UCSD-AML1 (cell line): Measurements from ENCODE around the gene OCA2.

Source experiments
- DNase-seq: peaks from one replicate; lab custom pipeline; 2025; ENCODE audit not compliant: unreplicated experiment; lab: John Stamatoyannopoulos, UW

Gene OCA2

GRCh38 chr15:27885201-27885600 lies 213.9 kb downstream of the OCA2 start:
- no peak for DNase-seq

GRCh38 chr15:27884726-27885125 lies 214.4 kb downstream of the OCA2 start:
- no peak for DNase-seq

DNA sequence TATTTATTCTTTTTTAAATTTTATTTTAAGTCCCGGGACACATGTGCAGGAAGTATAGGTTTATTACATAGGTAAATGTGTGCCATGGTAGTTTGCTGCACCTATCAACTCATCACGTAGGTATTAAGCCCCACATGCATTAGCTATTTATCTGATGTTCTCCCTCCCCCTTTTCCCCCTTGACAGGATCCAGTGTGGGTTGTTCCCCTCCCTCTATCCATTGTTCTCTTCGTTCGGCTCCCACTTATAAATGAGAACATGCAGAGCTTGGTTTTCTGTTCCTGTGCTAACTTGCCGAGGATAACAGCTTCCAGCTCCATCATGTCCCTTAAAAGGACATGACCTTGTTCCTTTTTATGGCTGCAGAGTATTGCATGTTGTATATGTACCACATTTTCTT lies 220.3 kb downstream of the OCA2 start:
- no peak for DNase-seq

- no peak for DNase-seq
These were observed 225.3 kb downstream of the OCA2 start for GRCh38 chr15:27873828-27874227.

- DNase-seq = no peak
These were observed 226.1 kb downstream of the OCA2 start for GRCh38 chr15:27873039-27873438.

DNA sequence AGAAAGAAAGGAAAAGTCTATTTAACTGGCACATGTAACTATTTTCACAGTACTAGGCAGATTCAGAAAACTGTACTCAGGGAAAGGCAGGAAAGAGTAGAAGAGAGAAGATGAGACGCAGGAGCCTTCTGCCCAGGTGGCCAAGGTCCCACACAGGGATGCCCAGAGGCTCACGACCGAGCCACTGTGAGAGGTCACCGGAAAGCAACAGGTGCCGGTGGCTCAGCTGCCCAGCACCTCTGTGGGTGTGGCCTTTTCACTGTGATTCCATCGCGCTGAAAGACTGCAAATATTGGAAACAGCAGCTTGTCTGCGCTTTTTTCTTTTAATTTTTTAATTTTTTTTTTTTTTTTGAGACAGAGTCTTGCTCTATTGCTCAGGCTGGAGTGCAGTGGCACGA lies 226.8 kb downstream of the OCA2 start:
- no peak for DNase-seq

GRCh38 chr15:27871902-27872260 lies 227.2 kb downstream of the OCA2 start:
- DNase-seq = no peak

GRCh38 chr15:27871078-27871901 lies 227.8 kb downstream of the OCA2 start:
- DNase-seq = no peak

GRCh38 chr15:27870320-27870719 lies 228.8 kb downstream of the OCA2 start:
- DNase-seq = no peak

- DNase-seq = no peak
These were observed 229.3 kb downstream of the OCA2 start for GRCh38 chr15:27869697-27870281.

GRCh38 chr15:27868828-27869404 lies 230.2 kb downstream of the OCA2 start:
- no peak for DNase-seq

GRCh38 chr15:27867861-27868260 lies 231.3 kb downstream of the OCA2 start:
- DNase-seq = no peak

DNA sequence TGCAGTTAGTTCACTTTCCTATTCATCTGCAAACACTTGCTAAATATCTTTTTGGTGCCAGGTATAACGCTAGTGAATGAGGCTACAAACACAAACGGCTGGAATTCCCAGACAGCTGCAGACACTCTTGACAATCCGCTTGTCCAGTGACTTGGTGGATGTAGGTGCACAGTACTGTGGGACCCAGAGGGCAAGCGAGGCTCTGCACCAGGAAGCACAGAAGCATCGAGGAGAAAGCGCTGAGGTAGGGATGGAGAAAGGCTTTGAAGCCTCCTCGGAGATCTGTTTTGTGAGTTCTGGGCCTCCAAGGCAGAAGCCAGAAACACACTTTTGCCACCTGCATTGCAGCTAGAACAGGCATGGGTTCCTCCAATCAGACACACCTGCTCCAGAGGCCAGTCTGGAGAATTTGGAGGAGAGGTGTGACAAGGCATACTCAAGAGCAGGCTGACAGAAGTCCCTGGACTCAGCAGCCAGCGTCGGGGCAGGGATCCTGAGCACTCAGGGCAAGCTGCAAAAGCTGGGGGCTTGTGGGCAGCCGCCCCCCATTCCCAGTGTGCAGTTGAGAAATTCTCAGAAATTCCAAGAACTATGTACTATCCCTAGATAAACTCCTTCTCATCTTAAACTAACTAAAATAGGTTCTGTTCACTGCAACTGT lies 232.5 kb downstream of the OCA2 start:
- DNase-seq = no peak

GRCh38 chr15:27865926-27866325 lies 233.2 kb downstream of the OCA2 start:
- DNase-seq = no peak

DNA sequence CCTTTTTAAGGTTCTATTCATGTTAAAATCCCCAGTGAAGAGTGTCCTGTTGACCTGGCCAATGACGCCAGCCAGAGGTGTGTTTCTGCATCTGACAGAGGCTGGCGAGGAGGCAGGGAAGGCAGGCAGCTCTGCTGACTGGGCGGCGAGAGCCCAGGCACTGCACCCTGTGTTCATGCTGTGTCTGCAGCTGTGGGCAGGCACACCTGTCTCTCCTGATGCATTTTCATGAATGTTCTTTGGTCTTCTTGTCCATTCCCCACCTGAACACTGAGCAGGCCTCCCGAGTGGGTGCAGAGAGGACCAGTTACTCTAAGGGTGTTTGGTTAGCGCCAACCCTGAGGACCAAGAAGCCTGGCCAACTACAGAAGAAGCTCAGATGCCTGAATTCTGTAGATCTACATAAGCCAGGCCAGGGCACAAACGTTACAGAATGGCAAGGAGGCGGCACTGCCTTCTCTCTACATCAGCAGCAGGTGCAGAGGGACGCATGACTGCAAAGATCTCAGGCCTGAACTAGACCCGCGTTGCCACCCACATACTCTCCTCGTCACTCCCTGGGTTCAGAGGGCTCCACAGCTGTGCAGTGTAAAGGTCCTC lies 233.7 kb downstream of the OCA2 start:
- DNase-seq = no peak

DNA sequence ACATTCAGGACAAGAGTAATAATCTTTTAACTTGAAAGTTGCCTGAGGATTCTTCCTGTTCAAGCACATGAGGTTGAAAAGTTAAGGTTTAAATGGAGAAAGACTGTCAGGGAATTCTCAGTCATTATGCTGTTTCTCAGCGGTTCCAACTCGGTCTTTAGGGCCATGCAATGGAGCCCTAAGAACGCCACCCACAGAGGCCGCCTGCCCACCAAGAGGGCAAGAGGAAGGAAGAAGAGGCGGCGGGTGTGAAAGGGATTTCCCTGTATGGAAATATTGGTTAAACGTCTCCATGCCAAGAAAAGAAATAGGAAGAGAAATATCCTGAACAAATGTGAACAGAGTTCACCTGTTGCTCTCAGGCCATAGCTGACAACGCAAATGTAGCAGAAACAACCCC lies 234.4 kb downstream of the OCA2 start:
- DNase-seq = no peak

- DNase-seq = no peak
These were observed 235.0 kb downstream of the OCA2 start for GRCh38 chr15:27864086-27864485.

- no peak for DNase-seq
These were observed 236.1 kb downstream of the OCA2 start for GRCh38 chr15:27863000-27863399.

DNA sequence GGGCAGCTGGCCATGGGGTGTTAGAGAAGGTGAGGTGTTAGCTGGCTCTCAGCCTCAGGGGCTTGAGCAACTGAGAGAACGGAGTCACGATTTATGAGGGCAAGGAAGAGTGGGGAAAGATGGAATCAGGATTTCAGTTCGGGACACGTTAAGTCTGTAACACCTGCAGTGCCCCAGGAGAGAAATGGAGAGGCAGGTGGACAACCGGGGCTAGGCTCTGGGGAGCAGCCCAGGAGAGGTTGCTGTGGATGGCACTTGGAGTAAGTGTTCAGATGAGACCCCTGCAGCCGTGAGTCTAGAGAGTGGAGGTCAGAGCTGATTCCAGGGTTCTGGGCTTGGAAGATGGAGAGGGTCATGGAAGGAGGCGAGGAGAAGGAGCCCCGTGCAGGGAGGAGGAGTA lies 237.9 kb downstream of the OCA2 start:
- no peak for DNase-seq

- DNase-seq = no peak
These were observed 244.0 kb downstream of the OCA2 start for GRCh38 chr15:27855137-27855536.

- DNase-seq = no peak
These were observed 244.5 kb downstream of the OCA2 start for GRCh38 chr15:27854601-27855000.
